H1 (cell line): ENCODE data around the gene TMEM63A.

Experiments used
- CEBPB ChIP-seq: IDR thresholded peaks from 2 replicates; pipeline ENCODE4 v1.6.1; 2012; ENCODE audit warnings: low read depth, low read length
- EZH2 ChIP-seq: fragments of 200-600 bp; sonication (generic); IDR thresholded peaks from 2 replicates; pipeline ENCODE4 v1.7.1; 2012; ENCODE audit warnings: low read depth, mild to moderate bottlenecking, moderate library complexity, low read length, inconsistent platforms; ENCODE audit not compliant: severe bottlenecking
- JUN ChIP-seq: IDR thresholded peaks from 2 replicates; pipeline ENCODE4 v1.6.1; 2011; ENCODE audit warnings: low read depth, mild to moderate bottlenecking, improper control_type of control experiment, low read length
- NRF1 ChIP-seq: IDR thresholded peaks from 2 replicates; pipeline ENCODE4 v1.6.1; 2011; ENCODE audit warnings: mild to moderate bottlenecking, low read depth, low read length, improper control_type of control experiment
- PHF8 ChIP-seq: fragments of 200-600 bp; sonication (generic); conservative IDR thresholded peaks from 2 replicates; pipeline ENCODE4 v1.7.1; 2012; ENCODE audit warnings: low read depth, mild to moderate bottlenecking, inconsistent platforms, low read length, moderate library complexity
- POLR2AphosphoS5 ChIP-seq: IDR thresholded peaks from 2 replicates; pipeline ENCODE4 v1.6.1; 2011; ENCODE audit warnings: low read depth, low read length
- ZNF274 ChIP-seq: IDR thresholded peaks from 2 replicates; pipeline ENCODE4 v1.7.0; 2012; ENCODE audit warnings: low read length, borderline replicate concordance; ENCODE audit errors: extremely low read depth

GRCh38 chr1:225816643-225817538 is 65.3 kb downstream of the TMEM63A start:
- TF ChIP-seq PHF8: no peak
- TF ChIP-seq EZH2: no peak
- TF ChIP-seq NRF1: no peak
- TF ChIP-seq POLR2AphosphoS5: no peak
- no peak for TF ChIP-seq CEBPB
- TF ChIP-seq ZNF274: no peak
- TF ChIP-seq JUN: no peak
